ENCODE measurements around the gene MYCN.

MYCN gene

GRCh38 chr2:15993232-15993610 is 52.9 kb downstream of the MYCN start:
- H3K4me1 ChIP-seq (ENCODE audit: low read length), result no peaks in the 10 kb centered on the region
- H3K27ac ChIP-seq (ENCODE audit: low read length), result no peak overlapping the region
- H3K36me3 ChIP-seq (replicated peaks; ENCODE audit: insufficient read depth, low read length), result no peaks in the 10 kb centered on the region
- H4K20me1 ChIP-seq (ENCODE audit: insufficient read depth, low read length), result no peaks in the 10 kb centered on the region
- no peaks in the 10 kb centered on the region for H3F3A ChIP-seq (ENCODE audit: insufficient read depth, low read length)
- H3K9ac ChIP-seq (ENCODE audit: low read length), result no peak overlapping the region
- no peaks in the 10 kb centered on the region for H3K27me3 ChIP-seq (replicated peaks; ENCODE audit: insufficient read depth, low read length)
- no peak overlapping the region for H3K4me3 ChIP-seq (ENCODE audit: low read length)
- no peak overlapping the region for H3K4me2 ChIP-seq (ENCODE audit: low read depth, low read length)
- H3K9me3 ChIP-seq (replicated peaks; ENCODE audit: insufficient read depth, low read length), result no peaks in the 10 kb centered on the region
- no peak for DNase-seq
- no peaks in the 10 kb centered on the region for H3K9me2 ChIP-seq (replicated peaks; ENCODE audit: insufficient read depth, low read length)
- H2AFZ ChIP-seq (ENCODE audit: low read length), result no peak overlapping the region
- TF ChIP-seq CTCF (IDR thresholded peaks at IDR 0.05; ENCODE audit: low read length) (no peak), EZH2phosphoT487 (IDR thresholded peaks at IDR 0.05; ENCODE audit: low read length) (no peak), EZH2 (optimal IDR thresholded peaks at IDR 0.05; ENCODE audit: low read depth, low read length) (no peak)
- no peaks in the 10 kb centered on the region for H3K79me2 ChIP-seq (ENCODE audit: low read length)

- H3K9me2 ChIP-seq (replicated peaks; ENCODE audit: insufficient read depth, low read length), result no peaks in the 10 kb centered on the region
- no peak overlapping the region for H2AFZ ChIP-seq (ENCODE audit: low read length)
- no peak for TF ChIP-seq EZH2phosphoT487 (IDR thresholded peaks at IDR 0.05; ENCODE audit: low read length)
- H4K20me1 ChIP-seq (ENCODE audit: insufficient read depth, low read length), result no peaks in the 10 kb centered on the region
- DNase-seq, result no peak
- no peak overlapping the region for H3K9ac ChIP-seq (ENCODE audit: low read length)
- H3K4me2 ChIP-seq (ENCODE audit: low read depth, low read length), result no peak overlapping the region
- no peaks in the 10 kb centered on the region for H3K79me2 ChIP-seq (ENCODE audit: low read length)
- H3K9me3 ChIP-seq (replicated peaks; ENCODE audit: insufficient read depth, low read length), result no peaks in the 10 kb centered on the region
- H3K4me3 ChIP-seq (ENCODE audit: low read length), result no peak overlapping the region
- no peaks in the 10 kb centered on the region for H3K36me3 ChIP-seq (replicated peaks; ENCODE audit: insufficient read depth, low read length)
- no peaks in the 10 kb centered on the region for H3K4me1 ChIP-seq (ENCODE audit: low read length)
- no peak overlapping the region for H3K27ac ChIP-seq (ENCODE audit: low read length)
- H3F3A ChIP-seq (ENCODE audit: insufficient read depth, low read length), result no peaks in the 10 kb centered on the region
- H3K27me3 ChIP-seq (replicated peaks; ENCODE audit: insufficient read depth, low read length), result no peaks in the 10 kb centered on the region
Observed at GRCh38 chr2:15993666-15994065, 53.3 kb downstream of the MYCN start.

GRCh38 chr2:15995603-15996002 is 55.3 kb downstream of the MYCN start:
- TF ChIP-seq CTCF (IDR thresholded peaks at IDR 0.05; ENCODE audit: low read length) (no peak), EZH2 (optimal IDR thresholded peaks at IDR 0.05; ENCODE audit: low read depth, low read length) (no peak), EZH2phosphoT487 (IDR thresholded peaks at IDR 0.05; ENCODE audit: low read length) (no peak)
- no peaks in the 10 kb centered on the region for H3K4me1 ChIP-seq (ENCODE audit: low read length)

More at GRCh38 chr2:15995603-15996002, 55.3 kb downstream of the MYCN start:
- Histone ChIP-seq H3K79me2 (ENCODE audit: low read length) (no peaks in the 10 kb centered on the region), H3K36me3 (replicated peaks; ENCODE audit: insufficient read depth, low read length) (no peaks in the 10 kb centered on the region), H2AFZ (ENCODE audit: low read length) (no peak overlapping the region), H3K27ac (ENCODE audit: low read length) (no peak overlapping the region), H3K4me2 (ENCODE audit: low read depth, low read length) (no peak overlapping the region), H3K9ac (ENCODE audit: low read length) (no peak overlapping the region), H3K4me3 (ENCODE audit: low read length) (no peak overlapping the region), H4K20me1 (ENCODE audit: insufficient read depth, low read length) (no peaks in the 10 kb centered on the region), H3K27me3 (replicated peaks; ENCODE audit: insufficient read depth, low read length) (no peaks in the 10 kb centered on the region), H3K9me3 (replicated peaks; ENCODE audit: insufficient read depth, low read length) (no peaks in the 10 kb centered on the region), H3K9me2 (replicated peaks; ENCODE audit: insufficient read depth, low read length) (no peaks in the 10 kb centered on the region), H3F3A (ENCODE audit: insufficient read depth, low read length) (no peaks in the 10 kb centered on the region)
- DNase-seq, result no peak
